GM21381 (cell line): ENCODE results near the gene KIF26A.

Experiments
- ATAC-seq: cut with Tn5 transposase; IDR thresholded peaks from one replicate; pipeline ENCODE4 v1.9.1; 2021; ENCODE audit warnings: mild to moderate bottlenecking, moderate library complexity; ENCODE audit not compliant: unreplicated experiment

The KIF26A gene

GRCh38 chr14:104138098-104138717 lies at the start of gene KIF26A:
Gene KIF26A (plus strand): TSS chr14:104138587. CDS start chr14:104138723, 136 bp downstream.
- ATAC-seq, result no peak

GRCh38 chr14:104090071-104090748 lies 48.2 kb upstream of the KIF26A start:
- no peak for ATAC-seq

GRCh38 chr14:104091061-104091926 lies 47.1 kb upstream of the KIF26A start:
- ATAC-seq, result no peak

- ATAC-seq, result no peak
These were observed 46.2 kb upstream of the KIF26A start for GRCh38 chr14:104091927-104092771.

GRCh38 chr14:104092931-104093365 lies 45.4 kb upstream of the KIF26A start:
- ATAC-seq, result no peak

- ATAC-seq, result no peak
These were observed 44.9 kb upstream of the KIF26A start for GRCh38 chr14:104093366-104094055.

GRCh38 chr14:104094056-104094708 lies 44.2 kb upstream of the KIF26A start:
- ATAC-seq, result no peak

- ATAC-seq, result no peak
These were observed 43.5 kb upstream of the KIF26A start for GRCh38 chr14:104094709-104095425.

- no peak for ATAC-seq
These were observed 42.7 kb upstream of the KIF26A start for GRCh38 chr14:104095426-104096310.

GRCh38 chr14:104096318-104096717 lies 42.1 kb upstream of the KIF26A start:
- no peak for ATAC-seq

GRCh38 chr14:104096751-104097700 lies 41.4 kb upstream of the KIF26A start:
- ATAC-seq, result no peak

- no peak for ATAC-seq
These were observed 39.9 kb upstream of the KIF26A start for GRCh38 chr14:104098272-104099095.

- no peak for ATAC-seq
These were observed 39.0 kb upstream of the KIF26A start for GRCh38 chr14:104099096-104100041.

- no peak for ATAC-seq
These were observed 38.0 kb upstream of the KIF26A start for GRCh38 chr14:104100171-104101085.
